ENCODE measurements around the gene TCF3. TPM values are rescaled to one million over a fixed set of nuclear protein-coding genes. Genes with fewer than 3 reads are reported as not detected.
A peak's percentile ranks its signal among the peaks of the same experiment; 100 is the strongest.

TCF3 gene
- total and polyA plus RNA-seq, 2 experiments from 2014 or later: 76.7 to 125 TPM

DNA sequence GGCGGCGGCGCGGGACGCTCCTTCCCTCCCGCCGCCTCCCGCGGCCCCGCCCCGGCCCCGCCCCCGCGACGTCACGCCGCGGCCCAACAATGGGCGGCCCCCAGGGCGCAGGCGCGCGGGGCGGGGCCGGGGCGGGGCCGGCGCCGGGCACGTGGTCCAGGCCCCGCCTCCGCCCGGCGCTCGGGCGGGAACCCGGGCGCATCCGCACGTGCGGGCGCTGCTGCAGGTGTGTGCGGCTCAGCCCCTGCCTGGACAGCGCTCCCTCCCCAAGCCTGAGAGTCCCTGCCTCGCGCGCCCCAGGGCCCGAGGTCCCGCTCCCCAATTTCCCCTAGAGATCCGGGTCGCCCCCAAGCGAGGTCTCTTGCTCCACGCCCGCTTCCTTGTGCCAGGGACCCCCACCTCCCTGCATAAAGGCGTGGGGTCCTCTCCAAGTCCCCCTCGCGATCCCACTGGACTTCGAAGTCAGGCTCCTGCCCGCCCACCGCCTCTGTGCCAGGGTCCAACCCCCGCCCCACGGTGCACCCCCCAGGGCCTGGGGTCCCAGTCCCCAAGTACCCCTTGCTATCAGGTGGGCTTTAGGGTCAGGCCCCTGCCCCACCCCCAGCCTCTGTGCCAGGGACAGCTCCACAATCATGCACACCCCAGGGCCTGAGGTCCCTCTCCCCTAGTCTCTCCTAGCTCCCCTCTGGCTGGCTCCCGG is 83.9 kb downstream of the TCF3 start, which contains the start of gene MEX3D:
MEX3D (minus strand) TSS at position 6 of the 700 bp plus-strand sequence. CDS start 267 bp downstream, outside the sequence.
- no peak for TF ChIP-seq EZH2 (IDR thresholded peaks at IDR 0.05; ENCODE audit: borderline replicate concordance)
- peaks cover 10% of the 10 kb centered on the region for H3K4me1 ChIP-seq (ENCODE audit: insufficient read depth)
- H3K9me3 ChIP-seq (ENCODE audit: low read depth): no peaks in the 10 kb centered on the region
- peak within 1 kb of the TSS; percentile 99 for H3K27ac ChIP-seq
- H3K27me3 ChIP-seq: no peaks in the 10 kb centered on the region
- WGBS (ENCODE audit: low lambda C conversion rate, missing lambda C conversion rate): 58% methylated on average over 13 of the region's 63 CpGs
- DNase-seq (ENCODE audit: low spot score): peak; percentile 94
- no peaks in the 10 kb centered on the region for H3K36me3 ChIP-seq (replicated peaks; ENCODE audit: insufficient read depth, low read depth)
- peak within 1 kb of the TSS; percentile 68 for H3K4me3 ChIP-seq
- H3K9me2 ChIP-seq (replicated peaks; ENCODE audit: insufficient read depth): no peaks in the 10 kb centered on the region
- peaks cover 43% of the 10 kb centered on the region for H3K79me2 ChIP-seq
- H3K4me2 ChIP-seq: peak within 1 kb of the TSS; percentile 97
- peak within 1 kb of the TSS; percentile 76 for H2AFZ ChIP-seq
- H4K20me1 ChIP-seq (ENCODE audit: insufficient read depth, poor library complexity, severe bottlenecking): peaks cover 33% of the 10 kb centered on the region

- Histone ChIP-seq H3K9me3 (ENCODE audit: low read depth) (no peaks in the 10 kb centered on the region), H3K9me2 (replicated peaks; ENCODE audit: insufficient read depth) (no peaks in the 10 kb centered on the region), H3K36me3 (replicated peaks; ENCODE audit: insufficient read depth, low read depth) (no peaks in the 10 kb centered on the region), H3K4me3 (no peak overlapping the region), H2AFZ (no peak overlapping the region), H3K4me2 (no peak overlapping the region), H3K27me3 (no peaks in the 10 kb centered on the region), H4K20me1 (ENCODE audit: insufficient read depth, poor library complexity, severe bottlenecking) (peaks cover 39% of the 10 kb centered on the region), H3K79me2 (peaks cover 49% of the 10 kb centered on the region), H3K27ac (no peak overlapping the region), H3K4me1 (ENCODE audit: insufficient read depth) (peaks cover 10% of the 10 kb centered on the region)
- TF ChIP-seq, protein P1, sequence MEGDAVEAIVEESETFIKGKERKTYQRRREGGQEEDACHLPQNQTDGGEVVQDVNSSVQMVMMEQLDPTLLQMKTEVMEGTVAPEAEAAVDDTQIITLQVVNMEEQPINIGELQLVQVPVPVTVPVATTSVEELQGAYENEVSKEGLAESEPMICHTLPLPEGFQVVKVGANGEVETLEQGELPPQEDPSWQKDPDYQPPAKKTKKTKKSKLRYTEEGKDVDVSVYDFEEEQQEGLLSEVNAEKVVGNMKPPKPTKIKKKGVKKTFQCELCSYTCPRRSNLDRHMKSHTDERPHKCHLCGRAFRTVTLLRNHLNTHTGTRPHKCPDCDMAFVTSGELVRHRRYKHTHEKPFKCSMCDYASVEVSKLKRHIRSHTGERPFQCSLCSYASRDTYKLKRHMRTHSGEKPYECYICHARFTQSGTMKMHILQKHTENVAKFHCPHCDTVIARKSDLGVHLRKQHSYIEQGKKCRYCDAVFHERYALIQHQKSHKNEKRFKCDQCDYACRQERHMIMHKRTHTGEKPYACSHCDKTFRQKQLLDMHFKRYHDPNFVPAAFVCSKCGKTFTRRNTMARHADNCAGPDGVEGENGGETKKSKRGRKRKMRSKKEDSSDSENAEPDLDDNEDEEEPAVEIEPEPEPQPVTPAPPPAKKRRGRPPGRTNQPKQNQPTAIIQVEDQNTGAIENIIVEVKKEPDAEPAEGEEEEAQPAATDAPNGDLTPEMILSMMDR (IDR thresholded peaks at IDR 0.05; ENCODE audit: poor library complexity): no peak
- TF ChIP-seq EZH2 (IDR thresholded peaks at IDR 0.05; ENCODE audit: borderline replicate concordance) (no peak), EZH2phosphoT487 (IDR thresholded peaks at IDR 0.05; ENCODE audit: low read depth, severe bottlenecking, unreplicated experiment) (no peak)
- no CpG with 5 or more reads among the region's 73 CpGs for WGBS (ENCODE audit: low lambda C conversion rate, missing lambda C conversion rate)
- DNase-seq (ENCODE audit: low spot score): peak; percentile 57
Measured at GRCh38 chr19:1567848-1568227, 84.6 kb downstream of the TCF3 start.

DNA sequence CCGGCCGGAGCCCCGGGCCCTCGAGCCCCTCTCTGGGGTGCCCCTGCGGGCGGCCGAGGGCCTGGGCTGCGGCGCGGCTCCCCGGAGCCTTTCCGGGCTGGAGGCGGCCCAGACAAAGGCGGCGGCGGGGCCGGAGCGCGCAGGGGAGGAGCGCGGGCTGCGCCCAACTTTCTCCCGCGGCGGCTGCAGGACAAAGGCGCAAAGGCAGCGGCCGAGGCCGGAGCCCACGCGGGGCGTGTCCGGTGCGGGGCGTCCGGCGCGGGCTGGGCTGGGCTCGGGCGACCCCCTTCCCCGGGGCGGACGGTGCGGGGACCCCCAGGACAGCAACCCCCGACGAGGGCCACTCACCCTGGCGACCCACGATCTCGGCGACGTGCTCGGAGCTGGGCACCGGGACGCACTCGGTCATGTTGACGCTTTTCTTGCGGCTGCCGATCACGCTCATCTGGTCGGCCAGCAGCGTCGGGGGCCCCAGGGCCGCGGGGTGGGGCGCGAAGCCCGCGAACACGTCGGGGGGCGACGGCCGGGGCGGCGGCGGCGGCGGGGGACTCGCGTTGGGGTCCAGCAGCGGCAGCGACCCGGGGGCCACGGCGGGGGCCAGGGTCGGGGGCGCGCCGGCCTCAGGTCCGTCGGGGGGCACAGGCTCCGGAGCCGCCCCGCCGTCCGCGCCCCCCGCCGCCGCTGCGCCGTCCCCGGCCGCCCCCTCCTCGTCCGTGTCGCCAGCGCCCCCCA is 85.1 kb downstream of the TCF3 start:
- H3K9me3 ChIP-seq (ENCODE audit: low read depth): no peaks in the 10 kb centered on the region
- no peaks in the 10 kb centered on the region for H3K36me3 ChIP-seq (replicated peaks; ENCODE audit: insufficient read depth, low read depth)
- peak overlapping the region; percentile 76 for H2AFZ ChIP-seq
- peaks cover 55% of the 10 kb centered on the region for H3K79me2 ChIP-seq
- H3K27me3 ChIP-seq: no peaks in the 10 kb centered on the region
- TF ChIP-seq EZH2phosphoT487 (IDR thresholded peaks at IDR 0.05; ENCODE audit: low read depth, severe bottlenecking, unreplicated experiment) (no peak), EZH2 (IDR thresholded peaks at IDR 0.05; ENCODE audit: borderline replicate concordance) (no peak)
- TF ChIP-seq, protein P1 (IDR thresholded peaks at IDR 0.05; ENCODE audit: poor library complexity): no peak
- peak; percentile 71 for DNase-seq (ENCODE audit: low spot score)
- H3K27ac ChIP-seq: peak overlapping the region; percentile 99
- peak overlapping the region; percentile 97 for H3K4me2 ChIP-seq
- H3K4me3 ChIP-seq: peak overlapping the region; percentile 68
- no peaks in the 10 kb centered on the region for H3K9me2 ChIP-seq (replicated peaks; ENCODE audit: insufficient read depth)
- H3K4me1 ChIP-seq (ENCODE audit: insufficient read depth): peaks cover 10% of the 10 kb centered on the region
- WGBS (ENCODE audit: low lambda C conversion rate, missing lambda C conversion rate): 2% methylated on average over 38 of the region's 108 CpGs
- peaks cover 44% of the 10 kb centered on the region for H4K20me1 ChIP-seq (ENCODE audit: insufficient read depth, poor library complexity, severe bottlenecking)

Data from hepatocyte (in vitro differentiated cells).